CD14-positive monocyte (primary cell): ENCODE results near the gene AARS2. TPM values are rescaled to one million over a fixed set of nuclear protein-coding genes. Genes with fewer than 3 reads are reported as not detected.
"Not testable (repeated sequence)": the region's sequence is repeated elsewhere in the genome, so short reads cannot be mapped to it uniquely, and the experiment has no call there.

Experiments used
- DNase-seq, 3 donors: peaks; one replicate each; pipeline ENCODE4 v3.0.0-alpha.2; 2011 to 2022
- H2AFZ ChIP-seq: 2 replicates; pipeline ENCODE4 v1.6.0; 2012; ENCODE audit warnings: mild to moderate bottlenecking, low read depth, low read length, inconsistent platforms; ENCODE audit not compliant: insufficient read depth, poor library complexity, severe bottlenecking
- H3K27ac ChIP-seq, 2 donors: 1 replicate in 1 of 2; 2 replicates in 1 of 2; pipeline ENCODE4 v1.5.1; 2012 to 2013; ENCODE audit warnings: low read length in 2 of 2, control low read depth in 1 of 2, inconsistent platforms in 1 of 2, low read depth in 1 of 2, mild to moderate bottlenecking in 1 of 2
- H3K27me3 ChIP-seq, 2 donors: one replicate each; pipeline versions ENCODE4 v1.6.0 to v1.6.1; 2011 to 2013; ENCODE audit warnings: low read length in 2 of 2; ENCODE audit not compliant: control insufficient read depth in 2 of 2, insufficient read depth in 2 of 2
- H3K36me3 ChIP-seq, 2 donors: replicated peaks in 1 of 2; 1 replicate in 1 of 2; 2 replicates in 1 of 2; pipeline versions ENCODE4 v1.5.1 to v1.6.1; 2012 to 2013; ENCODE audit warnings: low read length in 2 of 2, control low read depth in 1 of 2, inconsistent platforms in 1 of 2, mild to moderate bottlenecking in 1 of 2; ENCODE audit not compliant: insufficient read depth in 2 of 2, control insufficient read depth in 1 of 2
- H3K4me1 ChIP-seq, 2 donors: 1 replicate in 1 of 2; 2 replicates in 1 of 2; pipeline versions ENCODE4 v1.5.1 to v1.6.1; 2012 to 2013; ENCODE audit warnings: low read length in 2 of 2, control low read depth in 1 of 2, inconsistent platforms in 1 of 2, mild to moderate bottlenecking in 1 of 2, moderate library complexity in 1 of 2; ENCODE audit not compliant: insufficient read depth in 2 of 2, control insufficient read depth in 1 of 2
- H3K4me2 ChIP-seq: replicated peaks from 2 replicates; pipeline ENCODE3; 2012; ENCODE audit warnings: low read length, moderate library complexity, mild to moderate bottlenecking; ENCODE audit not compliant: poor library complexity, severe bottlenecking; ENCODE audit errors: extremely low read depth
- H3K4me3 ChIP-seq, 3 experiments: fragments of 200-600 bp in 1 of 3; sonication (generic) in 1 of 3; replicated peaks in 1 of 3; 1 replicate in 2 of 3; 2 replicates in 1 of 3; pipeline ENCODE4 v1.5.1; 2011 to 2013; ENCODE audit warnings: low read length in 3 of 3, mild to moderate bottlenecking in 3 of 3, control low read depth in 2 of 3, low read depth in 2 of 3, inconsistent platforms in 1 of 3, moderate library complexity in 1 of 3
- H3K79me2 ChIP-seq: 2 replicates; pipeline ENCODE4 v1.6.0; 2012; ENCODE audit warnings: mild to moderate bottlenecking, control low read depth, inconsistent platforms, low read length, moderate library complexity; ENCODE audit not compliant: insufficient read depth
- H3K9ac ChIP-seq: 2 replicates; pipeline ENCODE4 v1.6.0; 2017; ENCODE audit warnings: low read length, mild to moderate bottlenecking; ENCODE audit not compliant: insufficient read depth, poor library complexity, severe bottlenecking
- H3K9me3 ChIP-seq, 2 donors: replicated peaks in 1 of 2; 1 replicate in 1 of 2; 2 replicates in 1 of 2; pipeline versions ENCODE4 v1.5.1 to v1.6.1; 2012 to 2013; ENCODE audit warnings: low read length in 2 of 2, control low read depth in 1 of 2; ENCODE audit not compliant: control insufficient read depth in 1 of 2, insufficient read depth in 1 of 2
- H4K20me1 ChIP-seq: 2 replicates; pipeline ENCODE4 v1.6.0; 2012; ENCODE audit warnings: mild to moderate bottlenecking, low read length, control low read depth, moderate library complexity; ENCODE audit not compliant: insufficient read depth
- H3K27ac Mint-ChIP-seq, 7 donors: one replicate each; pipeline ENCODE4 v1.8.0; 2020; ENCODE audit warnings: mild to moderate bottlenecking in 7 of 7, mixed read lengths in 7 of 7, moderate library complexity in 6 of 7, inconsistent platforms in 2 of 7
- H3K27me3 Mint-ChIP-seq, 3 donors: one replicate each; pipeline ENCODE4 v1.8.0; 2021 to 2022; ENCODE audit warnings: low read depth in 3 of 3, mild to moderate bottlenecking in 3 of 3, mixed read lengths in 3 of 3, moderate library complexity in 3 of 3, inconsistent platforms in 1 of 3
- H3K36me3 Mint-ChIP-seq, 2 donors: one replicate each; pipeline ENCODE4 v1.8.0; 2020; ENCODE audit warnings: mixed read lengths in 2 of 2, inconsistent platforms in 1 of 2, mild to moderate bottlenecking in 1 of 2
- H3K4me1 Mint-ChIP-seq: one replicate; pipeline ENCODE4 v1.8.0; 2020; ENCODE audit warnings: mild to moderate bottlenecking, mixed read lengths
- H3K4me3 Mint-ChIP-seq, 2 donors: one replicate each; pipeline ENCODE4 v1.8.0; 2020; ENCODE audit warnings: mild to moderate bottlenecking in 2 of 2, mixed read lengths in 2 of 2, moderate library complexity in 1 of 2
- H3K9me3 Mint-ChIP-seq, 7 donors: one replicate each; pipeline ENCODE4 v1.8.0; 2020 to 2022; ENCODE audit warnings: mixed read lengths in 7 of 7, mild to moderate bottlenecking in 6 of 7, moderate library complexity in 6 of 7, inconsistent platforms in 2 of 7
- WGBS: methylation state at CpG from one replicate; pipeline ENCODE4 v1.1.5; 2013; ENCODE audit warnings: missing lambda C conversion rate; ENCODE audit not compliant: insufficient coverage; 5-methylcytosine and 5-hydroxymethylcytosine counted together
- intact Hi-C, 2 donors: fragments of 100-400 bp; cut with micrococcal nuclease; formaldehyde crosslinking; loops; one replicate each; pipeline versions ENCODE4 v1.15.0 to v1.15.1; 2023
- polyA plus RNA-seq, 3 donors: library from polyadenylated mRNA; depleted of rRNA in 1 of 3; unstranded in 2 of 3; stranded (reverse) in 1 of 3; fragments of 300-500 nt in 2 of 3; fragments of >200 nt in 1 of 3; fragmentation: Illumina TruSeq in 2 of 3; gene quantifications; 1 replicate in 2 of 3; 2 replicates in 1 of 3; pipeline ENCODE4 v1.2.3, GENCODE V29; 2012 to 2021
- TF ChIP-seq, protein P1 (sequence below): fragments of 200-600 bp; IDR thresholded peaks from one replicate; pipeline ENCODE4 v1.8.0; 2022; ENCODE audit warnings: antibody characterized with exemption, mild to moderate bottlenecking

The AARS2 gene
- polyA plus RNA-seq, 3 donors: 1.8 to 4.5 (median 3.2) TPM

DNA sequence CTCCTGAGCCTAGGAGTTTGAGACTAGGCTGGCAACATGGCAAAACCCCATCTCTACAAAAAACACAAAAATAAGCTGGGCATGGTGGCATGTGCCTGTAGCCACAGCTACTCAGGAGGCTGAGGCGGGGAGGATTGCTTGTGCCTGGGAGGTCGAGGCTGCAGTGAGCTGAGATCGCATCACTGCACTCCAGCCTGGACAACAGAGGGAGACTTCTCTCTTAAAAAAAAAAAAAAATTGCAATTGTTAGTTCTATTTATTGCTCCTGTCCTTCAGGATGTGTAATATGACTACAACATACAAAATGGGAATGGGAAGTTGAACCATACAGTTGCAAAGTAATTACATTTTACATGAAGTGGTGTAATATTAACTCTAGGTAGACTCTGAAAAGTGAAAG is 8.1 kb upstream of the AARS2 start:
- Histone ChIP-seq H3K79me2 (no peaks in the 10 kb centered on the region), H3K9me3 (no peaks in the 10 kb centered on the region), H3K9ac (no peak overlapping the region), H3K4me2 (no peak overlapping the region), H3K27ac (no peak overlapping the region), H3K4me3 (no peak overlapping the region), H4K20me1 (no peaks in the 10 kb centered on the region), H3K27me3 (peaks cover 2% of the 10 kb centered on the region in 2 donors), H3K36me3 (no peaks in the 10 kb centered on the region), H2AFZ (no peak overlapping the region), H3K4me1 (no peaks in the 10 kb centered on the region)
- WGBS: 100% methylated on average over 1 of the region's 3 CpGs
- Mint-ChIP-seq H3K4me1 (peaks cover 2% of the 10 kb centered on the region), H3K36me3 (no peaks in the 10 kb centered on the region), H3K27me3 (peaks cover 15 to 29% (median 18%) of the 10 kb centered on the region in 3 donors), H3K9me3 (peaks cover 0 to 12% (median 0%) of the 10 kb centered on the region in 7 donors), H3K27ac (no peak overlapping the region), H3K4me3 (no peak overlapping the region)
- TF ChIP-seq, protein P1, sequence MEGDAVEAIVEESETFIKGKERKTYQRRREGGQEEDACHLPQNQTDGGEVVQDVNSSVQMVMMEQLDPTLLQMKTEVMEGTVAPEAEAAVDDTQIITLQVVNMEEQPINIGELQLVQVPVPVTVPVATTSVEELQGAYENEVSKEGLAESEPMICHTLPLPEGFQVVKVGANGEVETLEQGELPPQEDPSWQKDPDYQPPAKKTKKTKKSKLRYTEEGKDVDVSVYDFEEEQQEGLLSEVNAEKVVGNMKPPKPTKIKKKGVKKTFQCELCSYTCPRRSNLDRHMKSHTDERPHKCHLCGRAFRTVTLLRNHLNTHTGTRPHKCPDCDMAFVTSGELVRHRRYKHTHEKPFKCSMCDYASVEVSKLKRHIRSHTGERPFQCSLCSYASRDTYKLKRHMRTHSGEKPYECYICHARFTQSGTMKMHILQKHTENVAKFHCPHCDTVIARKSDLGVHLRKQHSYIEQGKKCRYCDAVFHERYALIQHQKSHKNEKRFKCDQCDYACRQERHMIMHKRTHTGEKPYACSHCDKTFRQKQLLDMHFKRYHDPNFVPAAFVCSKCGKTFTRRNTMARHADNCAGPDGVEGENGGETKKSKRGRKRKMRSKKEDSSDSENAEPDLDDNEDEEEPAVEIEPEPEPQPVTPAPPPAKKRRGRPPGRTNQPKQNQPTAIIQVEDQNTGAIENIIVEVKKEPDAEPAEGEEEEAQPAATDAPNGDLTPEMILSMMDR: no peak
- intact Hi-C loops: no loop called here
- no peak for DNase-seq

DNA sequence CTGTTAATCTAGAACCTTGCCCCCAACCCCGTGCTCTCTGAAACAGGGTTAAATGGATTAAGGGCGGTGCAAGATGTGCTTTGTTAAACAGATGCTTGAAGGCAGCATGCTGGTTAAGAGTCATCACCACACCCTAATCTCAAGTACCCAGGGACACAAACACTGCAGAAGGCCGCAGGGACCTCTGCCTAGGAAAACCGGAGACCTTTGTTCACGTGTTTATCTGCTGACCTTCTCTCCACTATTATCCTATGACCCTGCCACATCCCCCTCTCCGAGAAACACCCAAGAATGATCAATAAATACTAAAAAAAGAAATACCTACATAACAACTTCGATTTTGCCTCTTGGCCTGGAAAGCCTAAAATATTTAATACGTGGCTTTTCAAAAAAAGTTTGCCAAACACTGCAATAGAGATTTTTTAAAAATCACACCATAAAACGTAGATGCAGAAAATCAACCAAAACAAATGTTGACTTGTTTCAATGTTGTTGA is 4.0 kb upstream of the AARS2 start:
- H3K9ac ChIP-seq, H3K27me3 ChIP-seq, intact Hi-C loops, H3K4me2 ChIP-seq, H2AFZ ChIP-seq, H3K36me3 ChIP-seq, H3K27ac ChIP-seq, H4K20me1 ChIP-seq, H3K4me3 Mint-ChIP-seq, H3K4me3 ChIP-seq, H3K36me3 Mint-ChIP-seq, DNase-seq, H3K27ac Mint-ChIP-seq, H3K79me2 ChIP-seq, H3K9me3 ChIP-seq: not testable (repeated sequence)
- WGBS: 76% methylated on average over 3 of the region's 9 CpGs
- Mint-ChIP-seq H3K9me3 (peaks cover 0 to 12% (median 0%) of the 10 kb centered on the region in 7 donors), H3K4me1 (peaks cover 18% of the 10 kb centered on the region), H3K27me3 (peaks cover 6 to 25% (median 15%) of the 10 kb centered on the region in 3 donors)
- H3K4me1 ChIP-seq: peaks cover 11 to 13% of the 10 kb centered on the region in 2 donors
